Hepatocyte (in vitro differentiated cells): ENCODE measurements around the gene DMD.

ENCODE experiments used
- CTCF ChIP-seq: fragments of 200-600 bp; sonication (generic); IDR thresholded peaks from 2 replicates; pipeline ENCODE4 v1.5.1; 2016; ENCODE audit warnings: antibody characterized with exemption, mild to moderate bottlenecking; ENCODE audit not compliant: poor library complexity
- EZH2 ChIP-seq: fragments of 200-600 bp; sonication (generic); IDR thresholded peaks from 2 replicates; pipeline ENCODE4 v1.6.1; 2016; ENCODE audit warnings: antibody characterized with exemption, mild to moderate bottlenecking, borderline replicate concordance
- EZH2phosphoT487 ChIP-seq: fragments of 200-600 bp; sonication (generic); IDR thresholded peaks from one replicate; pipeline ENCODE4 v1.6.1; 2018; ENCODE audit warnings: antibody characterized with exemption, mild to moderate bottlenecking, low read depth, moderate library complexity; ENCODE audit not compliant: unreplicated experiment, severe bottlenecking

DNA sequence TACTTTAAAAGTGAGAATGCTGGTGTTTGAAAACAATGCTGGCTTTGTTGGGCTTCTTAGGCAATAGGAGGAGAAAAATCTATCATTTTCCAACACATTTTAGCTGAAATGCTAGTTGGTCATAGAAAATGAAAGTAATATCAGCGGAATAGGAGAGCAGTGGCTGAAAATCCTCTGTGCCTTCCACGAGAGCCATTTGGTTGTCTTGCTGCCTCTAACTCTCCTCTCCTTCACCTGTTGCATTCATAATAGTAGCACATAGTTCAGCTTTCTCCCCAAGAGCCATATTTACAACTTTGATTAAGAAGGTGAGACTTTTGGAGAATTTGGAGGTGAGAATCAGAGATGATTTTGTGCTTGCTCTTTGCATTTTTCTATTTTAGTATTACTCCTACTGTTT is 1290.1 kb downstream of the DMD start:
- TF ChIP-seq EZH2phosphoT487 (no peak), CTCF (no peak), EZH2 (no peak)
